AG04450 (cell line): ENCODE results near the gene CFAP221. TPM values are rescaled to one million over a fixed set of nuclear protein-coding genes. Genes with fewer than 3 reads are reported as not detected.

Source experiments
- CTCF ChIA-PET: fragments of 300-600, 350-600 bp; formaldehyde crosslinking; extraction: SDS; loops from one replicate; lab custom pipeline; 2022; ENCODE audit warnings: antibody characterized with exemption, inconsistent platforms; lab: Charles Lee
- POLR2A ChIA-PET: fragments of 350-600 bp; formaldehyde crosslinking; extraction: SDS; loops from one replicate; lab custom pipeline; 2021; ENCODE audit warnings: antibody characterized with exemption, inconsistent platforms; lab: Yijun Ruan, JAX
- DNase-seq: peaks from one replicate; pipeline ENCODE4 v3.0.0-alpha.2; 2011; ENCODE audit warnings: low read depth, low spot score
- H3K27ac ChIP-seq: one replicate; pipeline ENCODE4 v1.5.1; 2012; ENCODE audit warnings: low read depth, low read length, control low read depth
- H3K27me3 ChIP-seq: one replicate; pipeline ENCODE4 v1.6.0; 2012; ENCODE audit warnings: low read length; ENCODE audit not compliant: control insufficient read depth, insufficient read depth
- H3K4me3 ChIP-seq: 2 replicates; pipeline ENCODE4 v1.5.1; 2011; ENCODE audit warnings: mild to moderate bottlenecking, low read depth, low read length, control low read depth
- H3K9me3 ChIP-seq: 2 replicates; pipeline ENCODE4 v1.5.1; 2012; ENCODE audit warnings: low read length; ENCODE audit not compliant: control insufficient read depth, insufficient read depth
- CTCF ChIP-seq: IDR thresholded peaks from 2 replicates; pipeline ENCODE4 v1.5.1; 2011; ENCODE audit warnings: low read depth, low read length, control low read depth, inconsistent platforms
- polyA plus RNA-seq: library from polyadenylated mRNA; depleted of rRNA; stranded (reverse); fragments of >200 nt; gene quantifications from 2 replicates; pipeline ENCODE4 v1.2.3, GENCODE V29; 2011

CFAP221 gene
- polyA plus RNA-seq, 1 experiment = not detected

GRCh38 chr2:119702203-119702917, 158.1 kb downstream of the CFAP221 start:
- DNase-seq = no peak
- TF ChIP-seq CTCF = no peak
- Histone ChIP-seq H3K9me3 (peaks cover 8% of the 10 kb centered on the region), H3K4me3 (no peak overlapping the region), H3K27ac (no peak overlapping the region), H3K27me3 (peaks cover 12% of the 10 kb centered on the region)
- POLR2A ChIA-PET = no interaction called here
- CTCF ChIA-PET = interaction anchor here (0.5 to 2.8 kb wide), 28 partner anchors 8 to 588 kb away, joined by 3 to 59 read pairs (median 4); partner anchors contain the start of gene TMEM185B

GRCh38 chr2:119702918-119703401, 158.7 kb downstream of the CFAP221 start:
- Histone ChIP-seq H3K9me3 (peaks cover 8% of the 10 kb centered on the region), H3K27ac (no peak overlapping the region), H3K27me3 (peaks cover 12% of the 10 kb centered on the region), H3K4me3 (no peak overlapping the region)
- CTCF ChIA-PET = interaction anchor here (0.5 to 2.8 kb wide), 38 partner anchors 8 to 978 kb away, joined by 3 to 59 read pairs (median 4); no protein-coding TSS in a partner anchor
- DNase-seq = no peak
- TF ChIP-seq CTCF = peak; percentile 98
- POLR2A ChIA-PET = no interaction called here

- ChIA-PET CTCF (interaction anchor here (0.6 to 2.8 kb wide), 40 partner anchors 8 to 977 kb away, joined by 3 to 59 read pairs (median 4); no protein-coding TSS in a partner anchor), POLR2A (no interaction called here)
- no peak overlapping the region for H3K4me3 ChIP-seq
- peaks cover 8% of the 10 kb centered on the region for H3K9me3 ChIP-seq
- H3K27me3 ChIP-seq = peaks cover 8% of the 10 kb centered on the region
- TF ChIP-seq CTCF = no peak
- no peak overlapping the region for H3K27ac ChIP-seq
- DNase-seq = no peak
Measured at GRCh38 chr2:119703526-119703925, 159.3 kb downstream of the CFAP221 start.

- POLR2A ChIA-PET = no interaction called here
Measured at GRCh38 chr2:119704670-119705120, 160.4 kb downstream of the CFAP221 start.

More at GRCh38 chr2:119704670-119705120, 160.4 kb downstream of the CFAP221 start:
- CTCF ChIA-PET = interaction anchor here (0.7 to 2.3 kb wide), 8 partner anchors 8 to 519 kb away, joined by 3 to 13 read pairs (median 3); partner anchors contain the start of gene TMEM185B
- no peak for TF ChIP-seq CTCF
- peak; percentile 13 for DNase-seq
- peaks cover 8% of the 10 kb centered on the region for H3K9me3 ChIP-seq
- no peak overlapping the region for H3K4me3 ChIP-seq
- H3K27ac ChIP-seq = no peak overlapping the region
- H3K27me3 ChIP-seq = peaks cover 7% of the 10 kb centered on the region
